CD4-positive, CD25-positive, alpha-beta regulatory T cell (primary cell): ENCODE measurements around the gene STYXL1. TPM values are rescaled to one million over a fixed set of nuclear protein-coding genes. Genes with fewer than 3 reads are reported as not detected.
A peak's percentile ranks its signal among the peaks of the same experiment; 100 is the strongest.
"Not testable (repeated sequence)": the region's sequence is repeated elsewhere in the genome, so short reads cannot be mapped to it uniquely, and the experiment has no call there.

Experiments used
- ATAC-seq, 2 donors: fragments of 150-1000 bp; cut with Tn5 transposase; one replicate each; pipeline ENCODE4 v1.10.0; 2021; ENCODE audit warnings: low read depth in 2 of 2, moderate number of reproducible peaks in 2 of 2, moderate library complexity in 1 of 2
- DNase-seq, 3 donors: peaks; one replicate each; pipeline versions ENCODE4 v3.0.0 to v3.0.0-alpha.2; 2012 to 2022; ENCODE audit warnings: mixed read lengths in 1 of 3
- H3K27ac ChIP-seq: one replicate; pipeline ENCODE4 v1.7.0; 2013; ENCODE audit warnings: mild to moderate bottlenecking, low read length; ENCODE audit not compliant: insufficient read depth, poor library complexity, severe bottlenecking
- H3K27me3 ChIP-seq: one replicate; pipeline ENCODE4 v1.7.0; 2013; ENCODE audit warnings: low read length; ENCODE audit not compliant: control insufficient read depth, insufficient read depth
- H3K36me3 ChIP-seq: one replicate; pipeline ENCODE4 v1.7.0; 2013; ENCODE audit warnings: mild to moderate bottlenecking, low read length, moderate library complexity; ENCODE audit not compliant: control insufficient read depth, insufficient read depth
- H3K4me1 ChIP-seq: 2 replicates; pipeline ENCODE4 v1.7.0; 2013; ENCODE audit warnings: mild to moderate bottlenecking, low read length; ENCODE audit not compliant: insufficient read depth, control insufficient read depth, poor library complexity, severe bottlenecking
- H3K4me3 ChIP-seq: one replicate; pipeline ENCODE4 v1.7.0; 2013; ENCODE audit warnings: low read depth, mild to moderate bottlenecking, low read length, moderate library complexity
- H3K9me3 ChIP-seq, 2 experiments: 1 replicate in 1 of 2; 2 replicates in 1 of 2; pipeline ENCODE4 v1.7.0; 2013; ENCODE audit warnings: low read length in 2 of 2, mild to moderate bottlenecking in 1 of 2, moderate library complexity in 1 of 2; ENCODE audit not compliant: control insufficient read depth in 2 of 2
- H3K27ac Mint-ChIP-seq, 3 donors: one replicate each; pipeline ENCODE4 v1.8.0; 2020 to 2022; ENCODE audit warnings: mild to moderate bottlenecking in 3 of 3, mixed read lengths in 3 of 3, moderate library complexity in 2 of 3
- H3K27me3 Mint-ChIP-seq: one replicate; pipeline ENCODE4 v1.8.0; 2022; ENCODE audit warnings: mild to moderate bottlenecking, mixed read lengths
- H3K36me3 Mint-ChIP-seq: one replicate; pipeline ENCODE4 v1.8.0; 2020; ENCODE audit warnings: mixed read lengths
- H3K4me1 Mint-ChIP-seq, 4 donors: one replicate each; pipeline ENCODE4 v1.8.0; 2020 to 2022; ENCODE audit warnings: mixed read lengths in 4 of 4, mild to moderate bottlenecking in 1 of 4
- H3K4me3 Mint-ChIP-seq, 4 donors: one replicate each; pipeline ENCODE4 v1.8.0; 2020 to 2022; ENCODE audit warnings: mild to moderate bottlenecking in 4 of 4, mixed read lengths in 4 of 4, moderate library complexity in 3 of 4
- H3K9me3 Mint-ChIP-seq, 7 donors: one replicate each; pipeline ENCODE4 v1.8.0; 2020 to 2022; ENCODE audit warnings: mixed read lengths in 7 of 7, mild to moderate bottlenecking in 3 of 7, moderate library complexity in 2 of 7
- polyA plus RNA-seq, 4 donors: library from polyadenylated mRNA; unstranded; fragments of 300-500 nt; fragmentation: Illumina TruSeq; gene quantifications; one replicate each; pipeline ENCODE4 v1.2.3, GENCODE V29; 2021
- total RNA-seq: library from RNA; stranded (reverse); gene quantifications from one replicate; pipeline ENCODE4 v1.2.3, GENCODE V29; 2022

The STYXL1 gene
- total and polyA plus RNA-seq, 5 donors from 2014 or later, result 16.8 to 80.8 (median 62.0) TPM

DNA sequence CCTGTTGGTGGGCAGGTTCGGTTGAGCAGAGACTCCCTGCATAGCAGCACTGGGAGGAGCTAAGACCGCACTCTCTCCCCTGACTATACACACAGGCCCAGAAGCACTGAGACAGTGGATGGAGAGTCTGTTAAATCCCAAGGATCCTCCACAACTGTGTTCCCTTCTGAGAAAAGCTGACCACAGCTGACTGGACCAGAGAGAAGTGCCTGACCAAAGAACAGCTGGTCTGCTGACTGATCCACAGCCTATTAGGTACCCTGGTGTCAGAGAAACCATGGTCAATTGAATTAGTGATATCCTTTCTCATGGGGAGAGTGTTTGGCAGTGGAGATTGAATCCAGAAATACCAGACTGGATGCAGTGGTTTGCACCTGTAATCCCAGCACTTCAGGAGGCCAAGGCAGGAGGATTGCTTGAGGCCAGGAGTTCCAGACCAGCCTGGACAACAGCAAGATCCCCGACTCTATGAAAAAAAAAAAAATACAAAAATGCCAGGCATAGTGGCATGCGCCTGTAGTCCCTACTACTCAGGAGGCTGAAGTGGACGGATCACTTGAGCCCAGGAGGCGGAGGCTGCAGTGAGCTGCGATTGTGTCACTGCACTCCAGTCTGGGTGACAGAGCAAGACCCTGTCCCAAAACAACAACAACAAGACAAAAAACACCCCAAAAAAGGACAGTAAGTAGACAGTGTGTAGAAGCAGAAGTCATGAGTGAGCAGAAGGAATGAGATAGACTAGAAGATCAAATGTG is 25.6 kb downstream of the STYXL1 start:
- ATAC-seq, result no peak
- Histone ChIP-seq H3K4me3 (no peak overlapping the region), H3K27me3 (no peaks in the 10 kb centered on the region), H3K36me3 (peaks cover 27% of the 10 kb centered on the region), H3K9me3 (no peaks in the 10 kb centered on the region), H3K4me1 (peaks cover 8% of the 10 kb centered on the region), H3K27ac (no peak overlapping the region)
- Mint-ChIP-seq H3K4me1 (peaks cover 0 to 19% (median 10%) of the 10 kb centered on the region in 4 donors), H3K4me3 (no peak overlapping the region), H3K27ac (peak overlapping the region in 1 of 3 donors; percentile 85), H3K9me3 (no peaks in the 10 kb centered on the region), H3K27me3 (no peaks in the 10 kb centered on the region), H3K36me3 (peaks cover 32% of the 10 kb centered on the region)
- DNase-seq, result no peak

DNA sequence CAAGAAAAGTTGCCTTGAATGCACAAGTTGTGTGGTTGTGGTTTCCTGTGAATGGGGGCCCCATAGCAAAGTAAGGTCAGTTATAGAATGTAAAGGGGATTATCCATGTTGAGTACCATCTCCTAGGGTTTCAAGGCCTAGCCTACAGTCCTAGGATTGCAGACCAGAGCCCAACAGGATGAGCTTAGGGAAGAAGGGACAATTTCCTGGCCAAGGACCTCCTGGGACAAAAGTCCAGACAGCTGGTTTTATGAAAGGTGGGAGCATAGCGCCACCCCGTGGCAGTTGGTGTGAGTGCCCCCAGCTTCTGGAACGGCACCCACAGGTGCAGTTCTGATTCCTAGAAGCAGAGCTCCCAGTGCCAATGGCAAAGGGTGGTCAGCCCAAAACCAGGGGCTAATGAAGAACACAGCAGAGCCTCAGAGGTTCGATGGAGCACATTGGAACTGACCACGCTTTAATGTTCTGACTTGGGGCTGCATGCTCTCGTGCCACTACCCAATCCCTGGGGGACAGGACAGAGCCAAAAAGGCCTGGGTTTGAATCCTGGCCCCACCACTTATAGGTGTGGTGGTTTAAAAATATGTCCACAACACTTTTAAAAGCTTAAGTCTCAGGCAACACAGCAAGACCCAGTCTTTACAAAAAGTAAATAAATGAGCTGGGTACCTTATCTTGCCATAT is 27.6 kb downstream of the STYXL1 start:
- H3K4me3 Mint-ChIP-seq, result no peak overlapping the region
- no peaks in the 10 kb centered on the region for H3K9me3 Mint-ChIP-seq
- H3K27ac Mint-ChIP-seq, result peak overlapping the region in 1 of 3 donors; percentile 18
- H3K4me3 ChIP-seq, result no peak overlapping the region
- peaks cover 24% of the 10 kb centered on the region for H3K36me3 Mint-ChIP-seq
- peak; percentile 54 to 71 (median 67) for DNase-seq
- H3K4me1 ChIP-seq, result peaks cover 8% of the 10 kb centered on the region
- no peaks in the 10 kb centered on the region for H3K27me3 Mint-ChIP-seq
- no peaks in the 10 kb centered on the region for H3K27me3 ChIP-seq
- H3K27ac ChIP-seq, result no peak overlapping the region
- peaks cover 27% of the 10 kb centered on the region for H3K36me3 ChIP-seq
- ATAC-seq, result peak; percentile 50 to 59
- peaks cover 0 to 19% (median 12%) of the 10 kb centered on the region in 4 donors for H3K4me1 Mint-ChIP-seq
- no peaks in the 10 kb centered on the region for H3K9me3 ChIP-seq

DNA sequence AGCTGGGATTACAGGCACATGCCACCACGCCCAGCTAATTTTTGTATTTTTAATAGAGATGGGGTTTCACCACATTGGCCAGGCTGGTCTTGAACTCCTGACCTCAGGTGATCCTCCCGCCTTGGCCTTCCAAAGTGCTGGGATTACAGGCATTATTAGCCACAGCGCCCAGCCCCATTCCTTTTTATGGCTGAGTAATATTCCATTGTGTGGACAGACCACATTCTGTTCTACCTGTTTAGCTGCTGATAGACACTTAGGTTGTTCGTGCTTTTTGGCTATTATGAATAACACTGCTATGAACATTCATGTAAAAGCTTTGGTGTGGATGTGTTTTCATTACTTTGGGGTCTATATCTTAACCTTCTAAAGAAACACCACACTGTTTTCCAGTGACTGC is 29.3 kb downstream of the STYXL1 start:
- ATAC-seq, H3K4me3 Mint-ChIP-seq, DNase-seq, H3K4me1 ChIP-seq, H3K27ac ChIP-seq, H3K9me3 ChIP-seq, H3K9me3 Mint-ChIP-seq, H3K27ac Mint-ChIP-seq, H3K4me3 ChIP-seq, H3K27me3 ChIP-seq, H3K27me3 Mint-ChIP-seq: not testable (repeated sequence)
- Mint-ChIP-seq H3K4me1 (peaks cover 0 to 19% (median 12%) of the 10 kb centered on the region in 4 donors), H3K36me3 (peaks cover 26% of the 10 kb centered on the region)
- peaks cover 33% of the 10 kb centered on the region for H3K36me3 ChIP-seq

DNA sequence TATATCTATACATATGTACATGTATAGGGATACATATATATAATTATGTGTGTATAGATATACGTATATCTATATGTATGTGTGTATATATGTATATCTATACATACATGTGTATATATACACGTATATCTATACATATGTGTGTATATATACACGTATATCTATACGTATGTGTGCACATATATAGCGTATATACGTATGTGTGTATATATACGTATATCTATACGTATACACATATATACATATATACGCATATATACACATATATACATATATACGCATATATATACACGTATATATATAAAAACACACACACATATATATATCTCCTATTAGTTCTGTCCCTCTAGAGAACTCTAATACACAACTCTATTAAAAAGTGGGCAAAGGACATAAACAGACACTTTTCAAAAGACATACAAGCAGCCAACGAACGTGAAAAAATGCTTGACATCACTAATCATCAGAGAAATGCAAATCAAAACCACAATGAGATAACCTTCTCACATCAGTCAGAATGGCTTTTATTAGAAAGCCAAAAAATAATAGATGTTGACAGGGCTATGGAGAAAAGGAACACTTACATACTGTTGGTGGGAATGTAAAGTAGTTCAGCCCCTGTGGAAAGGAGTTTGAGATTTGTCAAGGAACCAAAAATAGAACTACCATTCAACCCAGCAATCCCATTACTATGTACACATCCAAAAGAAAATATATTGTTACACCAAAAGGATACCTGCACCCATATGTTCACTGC is 31.4 kb downstream of the STYXL1 start:
- ATAC-seq, result no peak
- no peak overlapping the region for H3K4me3 Mint-ChIP-seq
- Histone ChIP-seq H3K27me3 (no peaks in the 10 kb centered on the region), H3K36me3 (peaks cover 22% of the 10 kb centered on the region), H3K4me3 (no peak overlapping the region), H3K4me1 (peaks cover 8% of the 10 kb centered on the region), H3K9me3 (no peaks in the 10 kb centered on the region), H3K27ac (no peak overlapping the region)
- H3K36me3 Mint-ChIP-seq, result peaks cover 30% of the 10 kb centered on the region
- H3K9me3 Mint-ChIP-seq, result no peaks in the 10 kb centered on the region
- no peaks in the 10 kb centered on the region for H3K27me3 Mint-ChIP-seq
- no peak for DNase-seq
- H3K27ac Mint-ChIP-seq, result no peak overlapping the region
- H3K4me1 Mint-ChIP-seq, result peaks cover under 1 to 16% (median 11%) of the 10 kb centered on the region in 4 donors

DNA sequence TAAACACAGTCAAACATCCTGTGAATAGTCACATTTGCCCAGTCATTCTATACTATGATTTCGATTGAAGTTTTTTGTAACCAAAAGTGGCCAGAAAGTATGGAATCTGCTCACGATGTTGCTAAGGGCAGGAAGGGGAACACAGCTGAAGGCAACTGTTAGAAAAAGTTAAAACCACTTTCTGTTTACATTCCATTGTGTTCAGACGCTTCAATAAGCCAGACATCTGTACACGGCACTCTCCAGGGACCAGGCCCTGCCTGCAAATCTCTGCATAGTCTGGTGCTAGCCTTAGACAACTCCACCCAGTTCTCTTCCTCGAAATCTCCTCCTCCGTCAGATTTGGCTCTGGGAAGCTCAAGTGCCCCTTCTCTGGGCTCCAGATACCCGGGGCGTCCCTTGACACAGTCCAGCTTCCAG is 36.3 kb downstream of the STYXL1 start:
- no peaks in the 10 kb centered on the region for H3K27me3 ChIP-seq
- peaks cover 22% of the 10 kb centered on the region for H3K4me1 ChIP-seq
- no peak overlapping the region for H3K4me3 ChIP-seq
- H3K36me3 ChIP-seq, result peaks cover 11% of the 10 kb centered on the region
- Mint-ChIP-seq H3K4me1 (peaks cover 4 to 30% (median 27%) of the 10 kb centered on the region in 4 donors), H3K4me3 (no peak overlapping the region), H3K27ac (peak overlapping the region in 2 of 3 donors; percentile 28 to 57), H3K9me3 (no peaks in the 10 kb centered on the region), H3K36me3 (peaks cover 26% of the 10 kb centered on the region), H3K27me3 (no peaks in the 10 kb centered on the region)
- DNase-seq (no peak), ATAC-seq (no peak)
- no peak overlapping the region for H3K27ac ChIP-seq
- no peaks in the 10 kb centered on the region for H3K9me3 ChIP-seq

DNA sequence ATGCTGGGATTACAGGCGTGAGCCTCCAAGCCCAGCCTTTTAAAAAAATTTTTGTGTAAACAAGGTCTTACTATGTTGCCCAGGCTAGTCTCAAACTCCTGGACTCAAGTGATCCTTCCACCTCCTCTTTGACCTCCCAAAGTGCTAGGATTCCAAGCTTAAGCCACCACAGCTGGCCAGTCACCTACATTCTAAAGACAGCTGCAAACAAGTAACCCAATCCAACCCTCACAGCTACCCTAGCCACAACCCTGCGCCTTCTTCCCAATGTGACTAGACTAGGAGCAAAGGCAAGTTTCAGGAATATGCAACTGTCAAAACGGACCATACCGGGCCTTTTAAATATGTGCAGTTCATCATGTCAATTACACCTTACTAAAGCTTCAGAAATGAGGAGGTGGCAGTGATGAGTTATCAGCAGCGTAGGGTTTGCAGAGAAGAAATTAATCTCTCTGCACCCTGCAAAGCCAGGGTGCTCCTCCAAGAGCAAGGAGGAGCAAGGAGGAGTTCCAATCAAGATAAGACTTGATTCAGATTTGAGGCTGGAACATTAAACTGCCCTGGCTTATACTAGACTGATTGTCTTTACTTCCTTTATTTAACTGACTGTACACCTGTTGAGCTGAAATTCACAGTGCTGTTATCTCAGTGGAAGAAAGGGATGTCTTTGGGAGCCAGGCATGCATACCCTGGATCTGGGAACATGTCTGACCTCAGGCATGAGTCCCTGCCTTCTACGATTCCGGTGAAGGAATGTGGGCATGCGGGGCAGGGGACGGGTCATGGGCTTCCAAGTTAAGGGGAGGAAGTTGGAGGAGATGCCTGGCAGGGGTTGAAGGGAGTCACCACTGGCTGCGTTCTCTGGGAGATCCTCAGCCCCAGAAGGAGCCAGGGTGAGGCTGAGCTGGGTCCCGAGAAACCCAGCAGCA is 37.9 kb downstream of the STYXL1 start:
- ATAC-seq (no peak), DNase-seq (no peak)
- no peak overlapping the region for H3K27ac ChIP-seq
- H3K9me3 Mint-ChIP-seq, result no peaks in the 10 kb centered on the region
- no peaks in the 10 kb centered on the region for H3K27me3 ChIP-seq
- no peaks in the 10 kb centered on the region for H3K9me3 ChIP-seq
- peak overlapping the region; percentile 13 for H3K4me3 ChIP-seq
- peaks cover 4 to 30% (median 26%) of the 10 kb centered on the region in 4 donors for H3K4me1 Mint-ChIP-seq
- H3K27ac Mint-ChIP-seq, result peak overlapping the region in 2 of 3 donors; percentile 82 to 86
- peaks cover 23% of the 10 kb centered on the region for H3K36me3 Mint-ChIP-seq
- H3K4me1 ChIP-seq, result peaks cover 22% of the 10 kb centered on the region
- H3K36me3 ChIP-seq, result peaks cover 10% of the 10 kb centered on the region
- no peaks in the 10 kb centered on the region for H3K27me3 Mint-ChIP-seq
- peak overlapping the region; percentile 11 to 82 (median 75) for H3K4me3 Mint-ChIP-seq
